OCI-LY3 (cell line): ENCODE data around the gene IQCH.

Experiments
- EZH2phosphoT487 ChIP-seq: fragments of 200-600 bp; shearing (Covaris generic); IDR thresholded peaks from 2 replicates; pipeline ENCODE4 v1.6.1; 2018; ENCODE audit warnings: antibody characterized with exemption, mixed run types, low read depth
- TF ChIP-seq, protein P1 (sequence below): fragments of 200-600, 300-600 bp; sonication (generic); IDR thresholded peaks from 2 replicates; pipeline ENCODE4 v1.5.1; 2014; ENCODE audit warnings: antibody characterized with exemption, low read length, low read depth

DNA sequence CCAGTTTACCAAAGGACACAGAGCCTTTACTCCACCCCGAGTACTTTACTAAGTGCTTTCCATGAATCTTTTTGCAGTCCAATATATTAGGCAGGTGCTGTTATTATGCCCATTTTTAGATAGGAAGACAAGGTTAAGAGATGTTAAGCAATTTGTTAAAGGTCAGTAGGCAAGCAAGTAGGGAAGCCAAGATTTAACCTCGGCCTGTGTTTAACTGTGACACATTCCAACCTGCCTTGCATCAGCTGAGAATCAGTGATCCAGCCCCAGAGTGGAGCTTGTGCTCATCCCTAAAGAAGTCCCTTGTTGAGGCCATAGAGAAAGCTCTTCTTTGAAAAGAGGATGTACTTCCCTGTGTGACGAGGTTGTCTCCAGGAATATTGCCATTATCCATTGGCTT, 215.1 kb downstream of the IQCH start:
- TF ChIP-seq, protein P1, sequence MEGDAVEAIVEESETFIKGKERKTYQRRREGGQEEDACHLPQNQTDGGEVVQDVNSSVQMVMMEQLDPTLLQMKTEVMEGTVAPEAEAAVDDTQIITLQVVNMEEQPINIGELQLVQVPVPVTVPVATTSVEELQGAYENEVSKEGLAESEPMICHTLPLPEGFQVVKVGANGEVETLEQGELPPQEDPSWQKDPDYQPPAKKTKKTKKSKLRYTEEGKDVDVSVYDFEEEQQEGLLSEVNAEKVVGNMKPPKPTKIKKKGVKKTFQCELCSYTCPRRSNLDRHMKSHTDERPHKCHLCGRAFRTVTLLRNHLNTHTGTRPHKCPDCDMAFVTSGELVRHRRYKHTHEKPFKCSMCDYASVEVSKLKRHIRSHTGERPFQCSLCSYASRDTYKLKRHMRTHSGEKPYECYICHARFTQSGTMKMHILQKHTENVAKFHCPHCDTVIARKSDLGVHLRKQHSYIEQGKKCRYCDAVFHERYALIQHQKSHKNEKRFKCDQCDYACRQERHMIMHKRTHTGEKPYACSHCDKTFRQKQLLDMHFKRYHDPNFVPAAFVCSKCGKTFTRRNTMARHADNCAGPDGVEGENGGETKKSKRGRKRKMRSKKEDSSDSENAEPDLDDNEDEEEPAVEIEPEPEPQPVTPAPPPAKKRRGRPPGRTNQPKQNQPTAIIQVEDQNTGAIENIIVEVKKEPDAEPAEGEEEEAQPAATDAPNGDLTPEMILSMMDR, result no peak
- no peak for TF ChIP-seq EZH2phosphoT487
